Activated T-cell treated with anti-CD3 and anti-CD28 coated beads, Interleukin-2, amount 50 U/mL, for 48 hours (primary cell): ENCODE measurements around the gene TMEM131L.
"Not testable (repeated sequence)": the region's sequence is repeated elsewhere in the genome, so short reads cannot be mapped to it uniquely, and the experiment has no call there.

Source experiments
- DNase-seq, 2 experiments: peaks; one replicate each; pipeline ENCODE4 v3.0.0-alpha.2; 2020

TMEM131L gene

DNA sequence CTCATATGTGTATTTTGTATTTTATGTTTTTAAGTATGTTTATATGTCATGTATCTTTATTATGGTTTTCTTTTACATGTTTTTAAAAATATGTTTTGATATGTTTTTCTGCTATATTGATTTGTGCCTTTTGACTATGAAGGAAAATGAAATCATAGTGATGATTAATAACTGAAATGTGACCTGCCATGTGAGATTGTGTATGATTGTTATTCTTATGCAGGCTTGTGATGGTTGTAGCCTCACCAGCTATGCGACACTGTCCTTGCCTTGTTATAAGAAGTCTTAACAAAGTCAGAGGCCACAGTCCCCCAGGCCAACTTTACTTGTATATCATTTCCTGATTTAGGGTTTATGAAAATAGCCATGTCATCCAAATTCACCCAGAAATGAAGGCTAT lies 83.2 kb downstream of the TMEM131L start:
- no peak for DNase-seq

DNA sequence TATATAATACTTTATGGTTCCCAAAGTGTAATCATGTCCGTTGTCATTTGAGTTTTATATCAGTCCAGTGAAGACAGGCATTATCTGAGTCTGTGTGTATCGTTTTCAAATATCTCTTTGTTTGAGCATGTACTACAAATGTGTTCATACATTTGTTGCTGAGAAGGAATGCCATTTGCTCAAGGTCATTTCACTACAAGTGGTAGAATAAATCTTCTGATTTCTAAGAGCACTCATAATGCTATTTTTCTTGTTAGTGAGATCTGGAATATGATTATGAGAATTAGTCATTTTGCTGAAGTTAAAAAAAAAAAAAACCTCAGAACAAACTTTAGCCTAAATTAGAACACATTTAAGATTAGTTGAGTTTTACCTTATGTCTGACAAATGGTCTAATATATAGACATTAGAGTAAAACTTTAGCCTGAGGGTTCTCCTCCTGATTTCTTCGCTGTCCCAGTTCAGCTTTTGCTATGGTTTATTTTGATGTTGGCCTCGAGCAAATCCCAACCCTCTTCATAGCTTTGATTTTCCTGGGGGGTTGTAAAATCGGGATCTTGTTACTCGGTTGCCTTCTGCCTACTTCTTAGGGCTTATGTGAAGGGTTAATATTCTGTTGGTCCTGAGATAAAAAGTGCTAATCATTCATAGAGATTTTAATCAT lies 87.1 kb downstream of the TMEM131L start:
- DNase-seq = no peak

DNA sequence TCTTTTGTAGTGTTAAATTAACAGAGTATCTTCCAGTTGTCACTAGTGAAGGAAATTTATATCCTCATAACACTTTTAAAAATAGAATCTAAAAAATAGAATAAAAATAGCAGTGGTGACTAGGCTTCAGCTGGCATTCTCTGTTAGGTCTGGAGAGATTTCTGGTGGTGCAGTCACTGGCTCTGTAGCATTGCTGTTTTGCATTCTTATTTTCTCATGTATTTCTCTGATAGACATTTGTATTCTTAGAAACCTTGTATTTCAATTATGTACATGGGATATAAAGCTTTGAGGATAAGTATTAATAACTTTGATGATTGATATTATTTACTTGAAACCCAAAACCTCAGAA lies 87.6 kb downstream of the TMEM131L start:
- no peak for DNase-seq

DNA sequence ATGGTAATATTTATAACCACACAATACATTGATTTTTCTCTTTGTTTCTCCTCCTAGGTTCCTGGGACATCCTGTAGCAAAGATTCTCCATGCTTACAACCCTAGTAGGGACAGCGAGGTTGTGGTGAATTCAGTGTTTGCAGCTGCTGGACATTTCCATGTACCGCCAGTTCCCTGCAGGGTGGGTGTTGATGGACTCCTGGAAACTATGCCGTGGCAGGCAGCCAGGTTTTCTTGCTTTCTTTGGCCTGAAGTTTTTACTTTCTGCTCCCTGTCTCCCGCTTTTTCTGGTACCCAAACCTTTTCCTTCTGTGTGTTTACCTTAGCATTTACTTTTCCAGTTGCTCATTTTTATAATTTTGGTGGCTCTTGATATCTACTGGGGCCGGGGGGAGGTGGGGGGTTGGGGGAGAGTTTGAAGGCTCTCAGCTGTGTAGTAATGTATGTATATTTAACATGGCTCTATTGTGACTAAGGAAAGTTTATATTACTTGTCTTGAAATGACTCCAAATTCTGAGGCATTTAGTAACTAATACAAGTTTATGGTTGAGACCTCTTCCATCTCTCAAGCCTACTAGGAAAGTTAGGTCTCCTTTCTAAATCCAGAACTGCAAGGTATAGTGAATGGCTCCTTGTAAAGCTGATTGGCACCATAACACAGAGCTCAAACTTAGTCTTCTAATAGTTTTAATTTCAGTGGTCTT lies 89.7 kb downstream of the TMEM131L start:
- no peak for DNase-seq

DNA sequence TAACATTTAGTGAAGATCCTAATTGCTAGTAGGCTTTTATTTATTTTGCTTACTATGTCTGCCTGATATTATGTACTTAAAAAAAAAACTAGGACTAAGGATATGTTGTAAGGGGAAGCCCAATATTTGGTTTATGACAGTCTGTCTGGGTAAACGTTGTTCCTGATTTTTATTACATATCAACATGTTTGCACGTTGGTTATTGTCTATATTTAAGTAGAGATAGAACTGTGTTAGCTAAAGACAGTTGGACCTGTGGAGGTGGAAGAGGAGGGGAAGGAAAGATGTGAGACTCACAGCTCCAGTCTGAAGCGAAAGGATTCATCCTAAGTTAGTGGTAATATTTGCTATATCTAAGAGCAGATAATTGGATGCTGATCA lies 90.3 kb downstream of the TMEM131L start:
- DNase-seq = no peak

DNA sequence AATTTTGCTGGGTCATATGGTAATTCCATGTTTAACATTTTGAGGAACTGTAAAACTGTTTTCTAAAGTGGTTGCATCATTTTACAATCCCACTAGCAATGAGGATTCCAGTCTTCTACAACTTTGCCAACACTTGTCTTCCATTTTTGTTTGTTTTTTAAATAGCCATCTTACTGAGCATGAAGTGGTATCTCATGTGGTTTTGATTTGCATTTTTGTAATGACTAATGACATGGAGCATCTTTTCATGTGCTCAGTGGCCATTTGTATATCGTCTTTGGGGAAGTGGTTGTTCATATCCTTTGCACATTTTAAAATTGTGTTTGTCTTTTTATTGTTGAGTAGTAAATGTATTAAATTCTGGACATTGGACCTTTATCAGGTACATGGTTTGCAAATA lies 94.7 kb downstream of the TMEM131L start:
- no peak for DNase-seq

DNA sequence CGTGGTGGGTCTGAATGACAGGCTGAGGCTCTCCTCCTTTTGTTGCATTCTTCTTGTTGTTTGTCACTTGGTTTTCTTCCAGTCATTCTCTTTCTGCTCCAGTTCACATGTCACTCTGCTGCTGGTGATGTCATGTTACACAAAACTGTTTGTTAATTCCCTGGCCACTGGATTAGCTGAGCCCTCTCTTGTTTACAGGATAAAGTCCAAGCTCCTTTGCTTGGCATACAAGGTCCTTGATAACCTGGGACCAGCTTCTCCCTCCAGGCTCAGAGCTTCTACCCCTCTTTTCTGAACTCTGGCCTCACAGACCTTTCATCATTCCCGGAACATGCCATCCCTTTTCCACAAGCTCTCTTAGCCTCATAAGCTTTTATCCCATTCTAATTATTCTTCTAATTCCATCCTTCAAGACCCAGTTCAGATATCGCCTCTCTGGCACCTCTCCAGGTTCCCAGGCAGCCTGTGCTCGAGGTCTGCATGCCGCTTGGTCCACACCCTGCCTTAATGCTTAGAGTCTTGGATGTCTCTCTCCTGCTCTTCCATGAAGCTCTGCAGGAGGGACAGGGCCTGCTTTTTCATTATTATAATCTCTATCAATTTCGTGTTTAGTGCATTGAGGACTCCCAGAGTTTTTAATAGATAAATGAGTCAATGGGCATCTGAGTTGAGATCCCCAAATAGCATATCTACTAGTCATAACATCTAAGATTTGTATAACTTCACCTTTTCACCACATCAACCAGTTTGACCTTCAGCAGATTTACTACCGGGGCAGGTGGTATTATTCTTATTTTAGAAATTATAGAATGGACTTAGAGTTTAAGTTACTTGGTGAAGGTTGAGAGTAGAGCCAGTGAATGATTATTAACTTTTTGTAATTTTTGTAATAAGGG lies 98.7 kb downstream of the TMEM131L start:
- DNase-seq = no peak

DNA sequence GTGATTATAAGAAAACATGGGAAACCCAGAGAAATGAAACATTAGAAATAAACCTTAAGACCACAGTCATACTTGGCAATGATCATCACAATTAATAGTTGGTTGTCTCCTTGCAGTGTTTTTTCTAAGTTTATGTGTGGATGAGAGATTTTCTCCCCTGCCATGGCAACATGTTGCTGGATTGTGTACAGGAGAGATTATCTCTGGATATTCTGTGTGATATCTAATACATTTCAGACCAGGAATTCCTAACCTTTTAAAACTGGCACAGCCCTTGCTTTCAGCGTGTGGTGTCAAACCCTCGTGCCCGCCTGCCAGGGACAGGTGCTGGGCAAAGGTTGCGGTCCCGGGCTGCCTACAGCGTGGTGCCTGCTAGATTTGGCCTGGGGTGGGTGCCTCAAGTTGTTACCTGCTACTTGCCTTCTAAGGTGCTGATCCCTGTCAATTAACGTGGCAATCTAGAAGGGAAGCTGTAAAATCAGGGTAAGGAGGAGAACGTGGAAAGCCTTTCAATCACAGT lies 100.5 kb downstream of the TMEM131L start:
- no peak for DNase-seq

DNA sequence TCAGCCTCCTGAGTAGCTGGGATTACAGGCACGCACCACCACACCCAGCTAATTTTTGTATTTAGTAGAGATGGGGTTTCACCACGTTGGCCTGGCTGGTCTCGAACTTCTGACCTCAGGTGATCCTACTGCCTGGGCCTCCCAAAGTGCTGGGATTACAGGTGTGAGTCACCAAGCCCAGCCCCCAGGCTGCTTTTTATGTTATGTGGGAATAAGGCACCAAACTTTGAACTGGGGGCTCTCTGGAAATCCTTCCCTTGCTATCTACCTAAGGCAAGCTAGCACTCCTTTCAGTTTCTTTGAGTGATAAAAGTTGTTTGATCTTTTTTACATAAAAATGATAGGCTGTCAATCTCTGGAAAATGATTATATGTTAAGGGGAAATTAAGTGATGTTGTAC lies 101.5 kb downstream of the TMEM131L start:
- DNase-seq = not testable (repeated sequence)

DNA sequence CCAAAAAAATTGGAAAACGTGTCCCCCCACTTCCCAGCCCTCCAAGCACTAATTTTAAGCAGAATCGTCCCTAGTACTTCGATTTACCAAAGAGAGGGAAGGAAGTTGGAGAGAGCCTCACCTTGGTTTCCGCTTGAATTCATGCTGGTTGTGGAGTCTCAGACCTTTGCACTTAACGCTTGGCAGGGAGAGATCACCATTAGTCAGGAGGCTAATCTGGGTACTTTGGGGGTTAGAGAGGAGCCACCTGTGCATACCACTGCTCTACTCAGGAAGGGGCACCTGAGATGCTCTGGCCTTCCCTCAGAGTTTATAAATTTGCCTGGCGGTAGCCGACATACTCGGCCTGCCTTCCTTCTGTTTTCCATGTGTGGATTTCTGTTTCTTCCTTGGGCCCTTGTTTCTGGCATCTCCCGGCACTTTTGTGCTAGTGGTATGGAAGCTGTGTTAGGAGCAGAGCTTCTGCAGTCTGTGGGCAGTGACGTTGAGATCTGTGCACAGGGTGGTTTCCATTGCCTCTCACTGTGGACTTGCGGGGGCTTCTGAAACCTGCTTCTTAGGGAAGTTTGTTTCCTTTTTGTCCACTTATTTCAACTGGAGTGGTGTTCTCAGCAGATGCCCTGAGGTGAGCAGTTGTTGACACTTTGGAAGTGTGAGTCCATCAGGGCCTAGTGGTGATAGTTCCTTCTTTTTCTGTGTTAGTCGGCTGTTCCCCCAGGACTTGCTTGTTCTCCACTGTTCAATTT lies 104.2 kb downstream of the TMEM131L start:
- no peak for DNase-seq

DNA sequence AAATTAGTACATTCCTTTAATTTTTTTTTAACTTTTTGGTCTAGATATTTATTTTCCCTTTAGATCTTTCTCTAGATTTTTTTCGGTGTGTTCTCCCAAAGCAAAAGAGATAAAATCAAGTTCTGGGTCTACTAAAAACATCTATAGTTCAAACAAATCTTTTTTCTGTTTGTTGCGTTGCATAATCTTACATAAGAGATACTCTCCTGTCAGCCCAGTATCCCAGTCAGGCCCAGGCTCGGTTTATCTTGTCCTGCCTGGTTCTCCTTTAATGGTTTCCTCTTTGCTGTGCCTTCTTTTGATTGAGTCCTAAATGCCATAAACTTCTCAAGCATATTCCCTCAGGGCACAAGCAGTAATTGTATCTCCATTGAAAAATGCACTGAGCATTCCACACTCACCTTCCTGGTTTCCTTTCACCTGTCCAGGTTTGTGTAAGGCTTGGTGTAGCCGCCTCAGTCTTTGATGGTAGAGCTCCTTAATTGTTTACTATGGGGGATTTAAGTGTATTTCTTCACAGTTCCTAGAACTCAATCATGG lies 104.9 kb downstream of the TMEM131L start:
- no peak for DNase-seq

DNA sequence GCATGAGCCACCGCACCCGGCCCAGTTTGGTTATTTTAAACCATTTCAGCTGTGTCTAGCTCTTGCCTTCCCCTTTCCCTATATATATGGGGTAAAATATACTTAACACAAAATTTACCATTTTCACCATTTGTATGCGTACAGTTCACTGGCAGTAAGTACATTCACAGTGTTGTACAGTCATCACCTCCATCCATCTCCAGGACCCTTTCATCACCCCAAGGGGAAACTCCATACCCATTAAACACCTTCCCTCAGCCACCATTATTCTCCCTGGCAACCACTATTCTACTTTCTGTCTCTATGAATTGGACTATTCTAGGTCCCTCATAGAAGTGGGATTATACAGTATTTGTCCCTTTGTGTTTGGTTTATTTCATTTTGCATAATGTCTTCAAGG lies 106.4 kb downstream of the TMEM131L start:
- DNase-seq = no peak

DNA sequence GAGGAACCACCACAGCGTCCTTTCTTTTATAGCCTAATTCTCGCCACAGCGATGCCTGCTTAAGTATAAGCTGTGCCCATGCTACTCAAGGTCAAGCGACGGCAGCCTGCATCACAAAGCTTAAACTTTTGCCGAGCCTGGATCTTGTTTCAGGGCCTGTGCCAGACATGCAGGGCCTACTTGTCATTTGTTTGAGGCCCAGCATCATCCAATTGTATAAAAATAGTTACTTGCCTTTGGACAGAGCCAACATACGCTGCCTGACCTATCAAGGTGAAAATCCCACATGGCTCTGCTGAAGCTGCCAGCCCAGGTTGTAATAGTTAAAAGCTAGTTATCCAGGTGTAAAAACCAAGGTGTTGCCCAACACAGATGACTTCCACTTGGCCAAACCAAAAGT lies 107.1 kb downstream of the TMEM131L start:
- no peak for DNase-seq

DNA sequence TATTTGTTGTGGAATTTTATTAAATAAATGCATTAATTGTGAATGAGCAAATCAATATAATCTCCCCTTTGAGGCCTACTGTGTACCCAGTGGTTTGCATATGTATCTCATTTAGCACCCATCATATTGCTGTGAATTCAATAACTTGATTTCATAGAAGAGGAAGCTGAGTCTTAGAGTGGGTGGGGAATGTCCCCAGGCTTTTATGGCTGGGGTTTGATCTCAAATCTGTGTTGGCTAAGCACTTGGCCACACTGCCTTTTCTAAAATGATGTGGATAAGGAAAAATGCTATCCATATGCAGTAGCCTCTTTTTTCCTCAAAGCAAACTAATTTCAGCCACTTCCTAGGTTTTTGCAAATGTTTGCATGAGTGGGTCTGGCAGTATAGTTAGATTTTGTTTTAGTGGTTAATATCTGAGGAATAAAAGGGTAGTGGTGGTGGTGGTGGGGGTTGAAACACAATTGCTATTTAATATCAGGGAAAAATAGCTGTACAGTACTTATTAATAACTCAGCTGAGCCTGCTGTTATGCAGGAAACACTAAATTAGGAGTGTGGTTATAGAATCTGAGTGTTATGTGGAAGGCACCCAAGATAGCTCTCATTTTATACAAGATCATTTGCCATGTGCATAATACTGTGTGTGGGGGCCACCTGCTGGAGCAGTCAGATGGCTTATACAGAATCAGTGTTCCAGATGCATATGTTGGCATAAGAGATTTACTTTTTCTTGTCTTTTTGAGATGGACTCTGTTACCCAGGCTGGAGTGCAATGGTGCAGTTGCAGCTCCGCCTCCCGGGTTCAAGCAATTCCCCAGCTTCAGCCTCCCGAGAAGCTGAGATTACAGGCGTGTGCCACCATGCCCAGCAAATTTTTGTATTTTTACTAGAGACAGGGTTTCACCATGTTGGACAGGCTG lies 108.0 kb downstream of the TMEM131L start:
- DNase-seq = peak; percentile 57 to 58

DNA sequence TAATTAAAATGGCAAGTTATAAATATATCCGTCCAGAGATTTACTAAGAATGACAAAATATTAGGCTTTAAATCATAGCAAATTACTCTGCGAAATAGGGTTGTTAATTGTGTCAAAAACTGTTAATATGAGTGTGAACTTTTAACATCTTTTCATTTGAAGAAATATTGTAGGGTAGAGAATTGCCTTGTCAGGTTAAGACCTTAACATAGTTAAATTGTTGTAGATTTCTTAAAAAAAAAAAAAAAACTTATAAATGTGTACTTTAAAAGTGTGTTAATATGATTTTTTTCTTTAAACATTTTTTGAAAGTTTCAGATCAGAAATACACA lies 110.2 kb downstream of the TMEM131L start:
- no peak for DNase-seq

DNA sequence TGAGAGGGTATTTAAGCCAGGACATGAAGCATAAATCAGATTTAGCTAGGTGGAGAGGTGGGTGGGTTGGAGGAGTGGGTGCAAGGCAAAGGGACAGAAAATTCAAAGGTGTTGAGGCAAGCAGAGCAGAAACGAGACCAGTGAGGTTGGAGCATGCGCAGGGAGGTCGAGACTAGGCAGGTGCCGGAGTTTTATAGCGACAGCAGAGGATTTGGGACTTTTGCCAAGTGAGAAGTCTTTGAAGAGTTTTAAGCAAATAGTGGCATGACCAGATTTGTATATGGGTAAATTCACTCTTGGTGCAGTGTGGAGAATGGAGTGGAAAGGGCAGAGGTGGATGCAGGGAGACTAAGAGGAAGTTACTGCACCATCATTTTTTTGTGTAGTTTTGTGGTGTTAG lies 110.9 kb downstream of the TMEM131L start:
- DNase-seq = no peak

DNA sequence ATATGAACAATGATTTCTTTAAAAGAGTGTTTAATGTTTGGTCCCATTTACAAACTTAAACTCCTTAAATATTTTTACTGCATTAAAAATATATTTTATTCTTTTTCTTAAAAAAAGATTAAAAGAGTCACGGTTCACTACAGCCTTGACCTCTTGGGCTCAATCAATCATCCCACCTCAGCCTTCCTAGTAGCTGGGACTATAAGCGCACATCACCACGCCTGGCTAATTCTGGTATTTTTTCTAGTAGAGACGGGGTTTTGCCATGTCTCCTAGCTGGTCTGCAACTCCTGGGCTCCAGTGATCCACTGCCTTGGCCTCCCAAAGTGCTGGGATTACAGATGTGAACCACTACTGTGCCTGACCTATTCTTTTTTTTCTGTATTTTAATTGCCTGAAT lies 113.2 kb downstream of the TMEM131L start:
- no peak for DNase-seq

DNA sequence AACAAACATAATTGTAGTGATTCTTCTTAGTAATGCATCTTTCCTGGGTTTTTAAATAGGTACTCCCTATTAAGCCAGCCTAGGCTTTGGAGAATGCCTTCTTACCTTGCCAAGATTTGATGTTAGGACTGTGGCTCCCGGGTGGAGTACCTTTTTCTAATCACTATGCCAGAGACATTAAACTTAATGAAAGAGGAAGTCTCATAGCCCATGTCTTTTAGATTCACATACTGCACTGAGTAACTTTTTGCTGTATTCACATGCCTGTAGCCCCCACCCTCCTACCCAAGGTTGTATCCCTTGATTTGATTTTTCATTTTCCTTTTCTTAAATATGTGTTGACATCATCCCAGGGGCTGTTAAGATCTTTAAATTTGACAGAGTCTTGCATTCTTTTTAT lies 113.7 kb downstream of the TMEM131L start:
- DNase-seq = no peak

DNA sequence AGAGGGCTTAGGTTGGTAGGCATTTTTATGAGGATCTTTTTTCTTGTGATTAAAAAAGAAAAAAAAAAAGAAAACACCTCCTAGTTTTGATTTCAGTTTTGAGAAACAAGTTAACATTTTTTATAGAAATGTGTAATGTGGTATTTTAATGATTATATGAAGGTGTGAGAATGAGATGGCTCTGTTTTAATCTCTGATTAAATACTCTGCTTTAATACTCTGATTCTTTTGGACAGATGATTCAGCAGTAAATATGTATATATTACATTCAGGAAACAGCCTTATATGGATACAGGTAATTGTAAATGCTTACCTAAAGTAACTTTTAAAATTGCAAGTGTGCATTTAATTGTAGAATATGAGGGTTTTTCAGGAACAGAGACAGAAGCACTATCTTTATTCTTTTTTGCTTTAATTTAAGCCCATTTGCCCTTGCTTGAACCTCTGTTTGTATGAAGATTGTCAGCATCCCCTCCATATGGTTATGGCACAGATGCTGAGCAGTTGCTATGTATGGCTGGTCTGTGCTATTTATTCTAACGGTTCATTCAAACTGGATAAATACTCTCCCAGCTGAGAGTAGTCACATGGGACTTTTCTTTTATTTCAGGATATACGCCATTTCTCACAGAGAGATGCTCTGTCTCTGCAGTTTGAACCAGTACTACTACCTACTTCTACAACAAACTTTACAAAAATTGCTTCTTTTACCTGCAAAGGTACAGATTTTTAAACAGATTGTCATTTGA lies 117.0 kb downstream of the TMEM131L start:
- no peak for DNase-seq

DNA sequence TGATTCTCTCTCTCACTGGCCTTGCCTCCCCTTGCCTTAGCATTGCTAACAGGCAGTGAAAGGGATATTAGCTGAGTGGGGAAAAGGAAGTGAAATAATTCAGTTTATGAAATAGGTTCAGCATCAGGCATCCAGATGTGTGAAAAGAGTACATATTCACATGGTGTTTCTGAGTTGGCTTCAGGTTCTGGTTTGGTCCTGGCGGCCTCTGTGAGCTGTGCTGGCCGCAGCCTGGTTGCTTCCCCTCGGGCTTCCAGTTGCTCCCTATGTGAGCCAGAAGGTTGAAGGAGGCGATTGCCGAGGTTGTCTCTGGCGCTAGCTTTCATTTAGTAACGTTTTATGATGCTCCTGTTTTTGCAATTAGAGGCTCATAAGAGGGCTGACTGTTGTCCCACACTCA lies 118.9 kb downstream of the TMEM131L start:
- DNase-seq = no peak
